B cell (primary cell): ENCODE results near the gene DMC1. TPM values are rescaled to one million over a fixed set of nuclear protein-coding genes. Genes with fewer than 3 reads are reported as not detected.

ENCODE experiments used
- ATAC-seq: fragments of 200-7000 bp; cut with Tn5 transposase; one replicate; pipeline ENCODE4 v1.10.0; 2021; ENCODE audit warnings: low read depth, mild to moderate bottlenecking, moderate number of reproducible peaks, moderate library complexity
- CTCF ChIA-PET: fragments of 350-600 bp; sonication (Branson Sonifier 250); formaldehyde crosslinking; loops from one replicate; lab custom pipeline; 2021; ENCODE audit warnings: antibody characterized with exemption, inconsistent platforms; lab: Charles Lee
- POLR2A ChIA-PET: fragments of 350-600 bp; sonication (Branson Sonifier 250); formaldehyde crosslinking; loops from one replicate; lab custom pipeline; 2021; ENCODE audit warnings: antibody characterized with exemption; lab: Charles Lee
- DNase-seq: peaks from one replicate; pipeline ENCODE4 v3.0.0; 2013
- H2AFZ ChIP-seq: 2 replicates; pipeline ENCODE4 v1.6.1; 2012; ENCODE audit warnings: mild to moderate bottlenecking, low read depth, low read length; ENCODE audit not compliant: insufficient read depth, poor library complexity, severe bottlenecking
- H3K27ac ChIP-seq, 2 donors: 1 replicate in 1 of 2; 2 replicates in 1 of 2; pipeline ENCODE4 v1.5.1; 2012 to 2013; ENCODE audit warnings: low read length in 2 of 2, mild to moderate bottlenecking in 2 of 2, moderate library complexity in 1 of 2
- H3K27me3 ChIP-seq, 4 experiments: fragments of 200-600 bp in 1 of 4; sonication (generic) in 1 of 4; replicated peaks in 1 of 4; 1 replicate in 2 of 4; 2 replicates in 2 of 4; pipeline versions ENCODE4 v1.6.1 to v1.7.0; 2013 to 2016; ENCODE audit warnings: low read length in 3 of 4, mild to moderate bottlenecking in 2 of 4, mixed read lengths in 1 of 4, moderate library complexity in 1 of 4; ENCODE audit not compliant: insufficient read depth in 4 of 4, control insufficient read depth in 3 of 4; ENCODE audit errors: control extremely low read depth in 1 of 4
- H3K36me3 ChIP-seq, 2 experiments: replicated peaks in 1 of 2; 1 replicate in 1 of 2; 2 replicates in 1 of 2; pipeline versions ENCODE4 v1.6.1 to v1.7.1; 2013; ENCODE audit warnings: low read length in 1 of 2; ENCODE audit not compliant: insufficient read depth in 2 of 2, control insufficient read depth in 1 of 2; ENCODE audit errors: control extremely low read depth in 1 of 2, extremely low read depth in 1 of 2
- H3K4me1 ChIP-seq, 2 donors: fragments of 200-600 bp in 1 of 2; sonication (generic) in 1 of 2; 1 replicate in 1 of 2; 2 replicates in 1 of 2; pipeline versions ENCODE4 v1.5.1 to v1.6.1; 2013 to 2017; ENCODE audit warnings: low read length in 2 of 2; ENCODE audit not compliant: control insufficient read depth in 2 of 2, insufficient read depth in 2 of 2
- H3K4me2 ChIP-seq: replicated peaks from 2 replicates; pipeline ENCODE3; 2012; ENCODE audit warnings: mild to moderate bottlenecking, low read depth, low read length; ENCODE audit not compliant: poor library complexity, severe bottlenecking
- H3K4me3 ChIP-seq, 5 experiments: fragments of 200-600 bp in 1 of 5; sonication (generic) in 1 of 5; 1 replicate in 3 of 5; 2 replicates in 2 of 5; pipeline versions ENCODE4 v1.5.1 to v1.7.0; 2011 to 2016; ENCODE audit warnings: low read length in 4 of 5, mild to moderate bottlenecking in 4 of 5, low read depth in 2 of 5, control low read depth in 1 of 5, moderate library complexity in 1 of 5; ENCODE audit not compliant: insufficient read depth in 1 of 5; ENCODE audit errors: control extremely low read depth in 1 of 5, extremely low read depth in 1 of 5
- H3K79me2 ChIP-seq: fragments of 200-600 bp; sonication (generic); one replicate; pipeline ENCODE4 v1.6.0; 2016; ENCODE audit warnings: low read length; ENCODE audit not compliant: control insufficient read depth, insufficient read depth
- H3K9ac ChIP-seq: fragments of 200-600 bp; sonication (generic); 2 replicates; pipeline ENCODE4 v1.6.1; 2017; ENCODE audit warnings: mild to moderate bottlenecking, low read length, moderate library complexity
- H3K9me3 ChIP-seq, 3 donors: one replicate each; pipeline versions ENCODE4 v1.6.1 to v1.7.1; 2013; ENCODE audit warnings: low read length in 2 of 3; ENCODE audit not compliant: control insufficient read depth in 2 of 3, insufficient read depth in 1 of 3; ENCODE audit errors: control extremely low read depth in 1 of 3
- H4K20me1 ChIP-seq: 2 replicates; pipeline ENCODE4 v1.6.0; 2012; ENCODE audit warnings: mild to moderate bottlenecking, low read length; ENCODE audit not compliant: insufficient read depth, control insufficient read depth, poor library complexity, severe bottlenecking
- H3K27ac Mint-ChIP-seq: one replicate; pipeline ENCODE4 v1.8.0; 2021; ENCODE audit warnings: mixed read lengths
- H3K27me3 Mint-ChIP-seq: one replicate; pipeline ENCODE4 v1.8.0; 2021; ENCODE audit warnings: mixed read lengths
- H3K4me1 Mint-ChIP-seq: one replicate; pipeline ENCODE4 v1.8.0; 2021; ENCODE audit warnings: mixed read lengths
- H3K4me3 Mint-ChIP-seq: one replicate; pipeline ENCODE4 v1.8.0; 2021; ENCODE audit warnings: mixed read lengths
- H3K9me3 Mint-ChIP-seq: one replicate; pipeline ENCODE4 v1.8.0; 2022; ENCODE audit warnings: mixed read lengths; ENCODE audit not compliant: insufficient read depth
- EZH2 ChIP-seq: IDR thresholded peaks from 2 replicates; pipeline ENCODE4 v1.6.1; 2012; ENCODE audit warnings: borderline replicate concordance, low read depth, mild to moderate bottlenecking, moderate library complexity, low read length; ENCODE audit not compliant: insufficient read depth, poor library complexity, severe bottlenecking
- WGBS: methylation state at CpG from one replicate; pipeline ENCODE4 v1.1.5; 2013; ENCODE audit warnings: missing lambda C conversion rate; ENCODE audit not compliant: insufficient coverage; 5-methylcytosine and 5-hydroxymethylcytosine counted together
- intact Hi-C: fragments of 100-400 bp; cut with micrococcal nuclease; formaldehyde crosslinking; loops from one replicate; pipeline ENCODE4 v1.10.0; 2022
- polyA plus RNA-seq: library from polyadenylated mRNA; depleted of rRNA; stranded (reverse); fragments of >200 nt; gene quantifications from 2 replicates; pipeline ENCODE4 v1.2.3, GENCODE V29; 2012
- total RNA-seq, 2 donors: library from RNA; stranded (reverse); fragments of 120-200 nt in 1 of 2; gene quantifications; 1 replicate in 1 of 2; 2 replicates in 1 of 2; pipeline versions ENCODE4 v1.2.3 to v1.2.4, GENCODE V29; 2013 to 2022
- TF ChIP-seq, protein P1 (sequence below): fragments of 200-600 bp; IDR thresholded peaks from one replicate; pipeline ENCODE4 v1.8.0; 2022; ENCODE audit warnings: antibody characterized with exemption, mild to moderate bottlenecking

Gene DMC1
- total and polyA plus RNA-seq, 2 donors (not counting 1 experiment from before 2014, with no cell fraction given), result 0.64 TPM; not detected in 1

DNA sequence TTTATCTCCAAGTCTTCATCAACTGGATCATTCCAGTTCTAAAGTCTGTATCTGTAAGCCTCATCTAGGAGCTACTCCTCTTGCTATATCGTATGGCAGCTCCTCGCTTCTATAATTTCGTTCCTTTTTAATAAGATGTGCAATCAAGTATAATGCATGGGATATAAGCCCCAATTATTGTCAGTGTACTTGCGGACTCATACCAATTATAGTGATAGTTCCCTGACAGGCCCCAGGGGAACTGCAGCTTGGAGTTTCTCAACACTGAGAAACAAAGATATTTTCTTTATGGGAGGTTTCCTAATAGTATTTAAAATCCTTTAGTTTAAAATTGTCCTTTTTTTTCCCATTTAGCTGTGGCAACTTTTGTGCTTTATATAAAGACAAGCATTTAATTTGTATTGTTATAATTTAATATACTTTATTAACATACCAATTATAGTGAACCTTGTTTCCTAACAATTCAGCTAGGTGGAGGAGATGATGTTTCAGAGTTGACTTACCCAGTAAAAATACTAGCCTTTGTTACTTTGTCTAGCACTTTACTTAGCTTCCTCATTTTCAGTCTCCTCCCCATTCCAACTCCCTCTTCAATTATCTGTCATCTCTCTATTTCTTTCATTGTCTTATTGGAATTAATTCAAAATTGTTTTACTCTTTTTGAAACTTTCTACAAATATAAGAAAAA lies 38.6 kb downstream of the DMC1 start:
- Histone ChIP-seq H2AFZ (peak overlapping the region; percentile 78), H3K9me3 (no peaks in the 10 kb centered on the region), H3K9ac (peak overlapping the region; percentile 47), H3K79me2 (no peaks in the 10 kb centered on the region), H3K4me2 (peak overlapping the region; percentile 47), H3K27ac (peak overlapping the region; percentile 41 to 65), H4K20me1 (no peaks in the 10 kb centered on the region), H3K4me3 (peak overlapping the region in 1 of 5 experiments; percentile 35), H3K36me3 (no peaks in the 10 kb centered on the region), H3K27me3 (no peaks in the 10 kb centered on the region), H3K4me1 (peaks cover 6% of the 10 kb centered on the region in 2 donors)
- peak overlapping the region; percentile 38 for H3K4me3 Mint-ChIP-seq
- TF ChIP-seq, protein P1, sequence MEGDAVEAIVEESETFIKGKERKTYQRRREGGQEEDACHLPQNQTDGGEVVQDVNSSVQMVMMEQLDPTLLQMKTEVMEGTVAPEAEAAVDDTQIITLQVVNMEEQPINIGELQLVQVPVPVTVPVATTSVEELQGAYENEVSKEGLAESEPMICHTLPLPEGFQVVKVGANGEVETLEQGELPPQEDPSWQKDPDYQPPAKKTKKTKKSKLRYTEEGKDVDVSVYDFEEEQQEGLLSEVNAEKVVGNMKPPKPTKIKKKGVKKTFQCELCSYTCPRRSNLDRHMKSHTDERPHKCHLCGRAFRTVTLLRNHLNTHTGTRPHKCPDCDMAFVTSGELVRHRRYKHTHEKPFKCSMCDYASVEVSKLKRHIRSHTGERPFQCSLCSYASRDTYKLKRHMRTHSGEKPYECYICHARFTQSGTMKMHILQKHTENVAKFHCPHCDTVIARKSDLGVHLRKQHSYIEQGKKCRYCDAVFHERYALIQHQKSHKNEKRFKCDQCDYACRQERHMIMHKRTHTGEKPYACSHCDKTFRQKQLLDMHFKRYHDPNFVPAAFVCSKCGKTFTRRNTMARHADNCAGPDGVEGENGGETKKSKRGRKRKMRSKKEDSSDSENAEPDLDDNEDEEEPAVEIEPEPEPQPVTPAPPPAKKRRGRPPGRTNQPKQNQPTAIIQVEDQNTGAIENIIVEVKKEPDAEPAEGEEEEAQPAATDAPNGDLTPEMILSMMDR, result no peak
- TF ChIP-seq EZH2, result no peak
- H3K4me1 Mint-ChIP-seq, result peaks cover 6% of the 10 kb centered on the region
- no peaks in the 10 kb centered on the region for H3K27me3 Mint-ChIP-seq
- no peaks in the 10 kb centered on the region for H3K9me3 Mint-ChIP-seq
- intact Hi-C loops, result no loop called here
- WGBS, result no CpG with 5 or more reads among the region's 4 CpGs
- peak overlapping the region; percentile 73 for H3K27ac Mint-ChIP-seq
- ChIA-PET CTCF (interaction anchor here (0.5 to 1.1 kb wide), 3 partner anchors 23 to 919 kb away, joined by 4 read pairs; no protein-coding TSS in a partner anchor), POLR2A (no interaction called here)
- ATAC-seq (peak; percentile 53), DNase-seq (no peak)

DNA sequence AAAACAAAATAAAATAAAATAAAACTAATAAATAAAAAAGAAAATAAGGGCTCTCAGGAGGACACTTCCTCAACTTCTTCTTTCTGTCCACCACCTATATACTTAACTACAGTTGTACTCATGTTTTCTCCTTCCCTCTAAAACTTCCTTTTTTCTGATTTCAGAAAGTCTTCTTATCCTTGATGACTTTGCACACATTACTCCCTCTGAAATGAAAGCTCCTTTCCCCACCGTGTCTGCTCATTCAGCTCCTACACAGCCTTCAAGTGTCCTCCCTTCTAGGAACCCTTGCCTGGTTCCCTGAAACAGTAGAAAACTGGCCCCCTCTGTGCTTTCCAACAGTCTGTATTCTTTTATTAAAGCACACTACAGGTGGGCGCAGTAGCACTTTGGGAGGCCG lies 45.6 kb downstream of the DMC1 start:
- H3K4me3 ChIP-seq, result no peak overlapping the region
- ChIA-PET POLR2A (no interaction called here), CTCF (no interaction called here)
- no peaks in the 10 kb centered on the region for H3K9me3 ChIP-seq
- TF ChIP-seq, protein P1, result no peak
- no peak for TF ChIP-seq EZH2
- 50% methylated on average over 2 of the region's 3 CpGs for WGBS
- no peaks in the 10 kb centered on the region for H4K20me1 ChIP-seq
- H2AFZ ChIP-seq, result no peak overlapping the region
- no peak overlapping the region for H3K9ac ChIP-seq
- intact Hi-C loops, result no loop called here
- H3K79me2 ChIP-seq, result no peaks in the 10 kb centered on the region
- no peak overlapping the region for H3K27ac ChIP-seq
- DNase-seq, result no peak
- H3K27me3 ChIP-seq, result no peaks in the 10 kb centered on the region
- Mint-ChIP-seq H3K4me3 (no peak overlapping the region), H3K27me3 (peaks cover 4% of the 10 kb centered on the region), H3K27ac (no peak overlapping the region), H3K9me3 (no peaks in the 10 kb centered on the region), H3K4me1 (peaks cover 3% of the 10 kb centered on the region)
- H3K36me3 ChIP-seq, result no peaks in the 10 kb centered on the region
- H3K4me1 ChIP-seq, result peaks cover 0 to 4% of the 10 kb centered on the region in 2 donors
- no peak overlapping the region for H3K4me2 ChIP-seq
- no peak for ATAC-seq
